Stimulated activated naive CD4-positive, alpha-beta T cell treated with Interleukin-2 at 50 U/mL for 16 hours (primary cell): ENCODE measurements around the gene GRK5.
"Not testable (repeated sequence)": the region's sequence is repeated elsewhere in the genome, so short reads cannot be mapped to it uniquely, and the experiment has no call there.

Experiments used
- DNase-seq: peaks from one replicate; lab custom pipeline; 2025; lab: John Stamatoyannopoulos, UW

Gene GRK5

DNA sequence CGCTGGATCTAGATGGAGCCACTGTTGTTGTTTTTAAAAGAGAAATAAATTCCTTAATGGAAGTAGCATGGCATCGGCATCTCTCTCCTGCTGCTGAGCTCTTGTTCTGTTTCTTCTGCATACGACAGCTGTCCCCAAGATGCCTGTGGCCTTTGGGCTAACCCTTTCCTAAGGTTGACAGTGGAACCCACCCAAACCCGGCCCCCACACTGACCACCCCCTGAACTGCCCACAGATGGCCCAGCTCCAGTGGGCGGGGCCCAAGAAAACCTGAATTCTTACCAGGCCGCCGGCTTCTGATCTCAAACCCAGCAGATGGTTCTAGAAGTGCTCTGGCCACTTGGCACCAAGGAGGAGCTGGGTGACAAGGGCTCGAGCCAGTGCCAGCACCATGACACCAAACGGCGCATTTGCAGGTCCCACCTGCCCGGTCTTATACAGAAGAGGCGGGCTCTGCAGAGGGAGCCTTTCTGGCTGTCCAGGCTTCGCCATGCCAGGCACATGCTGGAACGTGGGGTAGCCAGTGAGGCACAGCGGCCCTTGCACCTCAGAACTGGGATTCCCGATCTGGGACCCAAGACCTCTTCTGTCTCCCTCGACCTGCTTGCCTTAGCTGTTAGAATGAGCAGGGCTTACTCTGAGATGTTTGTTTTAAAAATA, 252.4 kb downstream of the GRK5 start:
- DNase-seq, result no peak

DNA sequence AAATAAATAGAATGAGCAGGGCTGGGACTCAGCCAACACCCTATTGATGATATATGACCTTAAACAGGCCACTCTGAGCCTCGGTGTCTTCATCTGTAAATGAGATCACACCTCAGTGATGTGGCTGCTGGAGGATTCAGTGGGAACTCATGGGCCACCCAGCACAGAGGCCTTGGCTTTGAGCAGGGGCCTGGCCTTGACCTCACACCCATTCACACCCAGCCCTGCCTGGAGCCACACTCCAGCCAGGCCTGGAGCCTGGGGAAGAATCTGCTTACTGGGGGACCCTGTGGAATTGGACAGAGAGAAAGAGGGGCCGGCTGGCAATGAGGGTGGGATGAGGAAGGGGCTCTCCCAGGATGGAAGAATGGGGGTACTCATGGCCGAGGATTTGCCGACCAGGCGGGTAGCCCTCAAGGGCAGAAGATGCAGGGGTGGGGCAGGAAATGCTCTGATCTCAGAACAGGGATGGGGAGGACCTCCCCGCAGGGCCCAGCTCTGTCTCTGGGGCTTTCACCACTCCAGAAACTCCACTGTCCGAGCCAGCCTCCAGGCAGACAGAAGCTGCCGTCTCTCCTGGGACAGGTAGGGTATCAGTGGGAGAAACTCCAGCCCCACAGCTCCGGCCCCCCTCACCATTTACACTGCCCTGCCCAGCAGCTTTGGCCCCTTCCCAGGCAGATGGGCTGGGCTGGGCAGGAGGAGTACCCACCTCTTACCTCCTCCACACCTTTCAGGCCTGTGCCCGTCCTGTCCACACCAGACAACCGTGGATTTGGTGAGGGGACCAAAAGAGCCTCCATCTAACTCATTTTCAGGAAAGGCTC, 253.2 kb downstream of the GRK5 start:
- no peak for DNase-seq

DNA sequence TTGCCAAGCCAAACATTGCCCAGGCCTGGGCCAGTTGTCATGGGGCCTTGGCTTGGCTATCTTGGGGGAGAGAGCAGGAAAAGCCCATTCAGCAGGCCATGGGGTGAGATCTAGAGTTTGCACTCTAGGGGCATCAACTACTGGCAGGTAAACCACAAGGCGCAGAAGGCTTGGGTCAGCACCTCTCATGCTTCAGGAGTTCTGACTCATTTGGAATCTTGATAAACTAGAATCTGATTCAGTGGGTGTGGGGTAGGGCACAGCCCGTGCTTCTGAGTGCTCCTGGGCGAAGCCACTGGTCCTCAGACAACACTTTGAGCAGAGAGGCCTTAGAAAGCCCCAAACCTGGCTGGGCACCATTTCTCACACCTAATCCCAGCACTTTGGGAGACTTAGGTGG, 254.0 kb downstream of the GRK5 start:
- no peak for DNase-seq

DNA sequence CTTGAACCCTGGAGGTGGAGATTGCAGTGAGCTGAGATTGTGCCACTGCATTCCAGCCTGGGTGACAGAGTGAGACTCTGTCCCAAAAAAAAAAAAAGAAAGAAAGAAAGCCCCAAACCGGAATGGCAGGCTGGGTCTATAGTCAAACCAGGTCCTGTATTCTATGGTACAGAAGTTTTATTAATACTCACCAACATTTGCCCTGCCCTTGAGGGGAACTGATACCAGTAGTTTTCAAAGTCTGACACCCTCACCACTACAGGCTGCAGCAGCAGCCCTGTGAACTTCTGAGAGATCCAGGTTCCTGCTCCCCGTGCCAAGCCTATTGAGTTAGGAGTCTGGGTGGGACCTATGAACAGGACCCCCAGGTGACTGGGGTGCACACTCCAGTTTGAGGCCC, 254.6 kb downstream of the GRK5 start:
- no peak for DNase-seq

GRCh38 chr10:119462773-119463172, 255.4 kb downstream of the GRK5 start:
- no peak for DNase-seq

DNA sequence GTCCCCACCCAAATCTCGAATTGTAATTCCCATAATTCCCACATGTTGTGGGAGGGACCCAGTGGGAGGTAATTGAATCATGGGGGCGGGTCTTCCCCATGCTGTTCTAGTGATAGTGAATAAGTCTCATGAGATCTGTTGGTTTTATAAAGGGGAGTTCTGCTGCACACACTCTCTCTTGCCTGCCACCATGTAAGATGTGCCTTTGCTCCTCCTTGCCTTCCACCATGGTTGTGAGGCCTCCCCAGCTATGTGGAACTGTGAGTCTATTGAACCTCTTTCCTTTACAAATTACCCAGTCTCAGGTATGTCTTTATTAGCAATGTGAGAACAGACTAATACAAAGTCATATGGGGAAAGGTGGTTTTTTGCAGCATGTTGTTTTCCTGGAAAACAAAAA, 255.8 kb downstream of the GRK5 start:
- not testable (repeated sequence) for DNase-seq

DNA sequence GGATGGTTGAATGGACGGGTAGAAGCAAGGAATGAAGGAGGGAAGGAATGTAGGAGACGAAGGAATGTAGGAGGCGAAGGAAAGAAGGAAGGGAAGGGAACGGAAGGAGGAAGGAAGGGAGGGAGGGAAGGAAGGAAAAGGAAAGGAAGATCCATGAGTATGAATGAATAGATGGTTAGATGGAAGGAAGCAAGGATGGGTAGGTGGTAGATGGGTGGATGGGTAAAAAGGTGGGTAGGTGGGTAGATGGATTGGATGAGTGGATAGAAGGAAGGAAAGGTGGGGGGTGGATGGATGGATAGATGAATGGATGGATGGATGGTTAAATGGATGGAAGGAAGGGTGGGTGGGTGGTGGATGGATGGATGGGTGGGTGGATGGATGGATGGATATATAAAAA, 257.7 kb downstream of the GRK5 start:
- no peak for DNase-seq

- DNase-seq, result no peak
Observed at GRCh38 chr10:119466076-119466475, 258.7 kb downstream of the GRK5 start.

- peak; percentile 46 for DNase-seq
Observed at GRCh38 chr10:119466655-119467054, 259.3 kb downstream of the GRK5 start.

DNA sequence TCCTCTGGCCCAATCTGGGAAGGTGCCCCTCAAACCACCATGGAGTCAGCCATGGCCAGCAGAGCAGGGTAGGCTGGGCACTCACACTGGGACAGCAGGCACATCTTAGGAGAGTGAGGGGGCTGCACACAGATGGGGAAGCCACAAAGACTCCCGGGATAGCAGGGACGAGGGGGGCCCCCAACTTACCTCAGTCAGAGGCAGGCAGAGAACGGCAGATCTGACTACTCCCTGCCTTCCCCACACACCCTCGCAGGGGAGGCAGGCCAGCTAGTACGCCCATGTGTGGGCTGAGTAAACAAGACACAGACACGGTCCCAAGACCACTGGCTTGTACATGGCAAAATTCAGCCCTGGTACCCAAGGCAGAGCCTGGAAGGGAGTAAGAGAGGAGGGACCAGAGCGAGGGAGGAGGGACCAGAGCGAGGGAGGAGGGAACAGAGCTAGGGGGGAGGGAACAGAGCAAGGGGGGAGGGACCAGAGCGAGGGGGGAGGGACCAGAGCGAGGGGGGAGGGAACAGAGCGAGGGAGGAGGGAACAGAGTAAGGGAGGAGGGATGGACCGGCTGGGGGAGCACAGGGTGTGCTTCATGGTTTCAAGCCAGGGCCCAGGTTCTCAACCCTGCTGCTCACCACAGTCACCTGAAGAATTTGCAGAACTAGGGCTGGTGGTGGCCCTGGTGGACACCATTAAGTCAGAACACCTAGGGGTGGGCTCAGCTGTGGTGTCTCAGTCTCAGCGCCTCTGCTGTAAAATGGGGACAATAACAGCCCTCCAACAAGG, 261.4 kb downstream of the GRK5 start:
- no peak for DNase-seq

GRCh38 chr10:119469325-119469707, 261.9 kb downstream of the GRK5 start:
- no peak for DNase-seq

DNA sequence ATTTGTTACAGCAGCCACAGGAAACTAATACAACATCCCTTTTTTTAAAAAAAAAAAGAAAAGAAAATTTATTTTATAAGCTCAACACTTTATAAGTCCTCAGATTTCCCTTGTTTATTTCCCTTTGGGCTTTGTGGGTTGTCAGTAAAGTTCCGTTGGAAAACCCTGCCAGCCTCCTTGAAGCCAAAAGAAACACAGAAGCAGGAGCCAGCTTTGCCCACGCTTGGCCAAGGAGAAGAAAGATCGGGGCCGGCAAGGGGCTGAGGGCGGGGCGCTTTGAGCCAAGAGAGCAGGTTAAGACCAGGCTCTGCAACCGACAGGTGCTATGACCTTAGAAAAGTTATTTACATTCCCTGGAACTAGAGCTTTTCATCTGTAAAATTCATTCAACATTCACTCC, 262.5 kb downstream of the GRK5 start:
- DNase-seq, result no peak

GRCh38 chr10:119470920-119471702, 263.7 kb downstream of the GRK5 start:
- DNase-seq, result no peak

DNA sequence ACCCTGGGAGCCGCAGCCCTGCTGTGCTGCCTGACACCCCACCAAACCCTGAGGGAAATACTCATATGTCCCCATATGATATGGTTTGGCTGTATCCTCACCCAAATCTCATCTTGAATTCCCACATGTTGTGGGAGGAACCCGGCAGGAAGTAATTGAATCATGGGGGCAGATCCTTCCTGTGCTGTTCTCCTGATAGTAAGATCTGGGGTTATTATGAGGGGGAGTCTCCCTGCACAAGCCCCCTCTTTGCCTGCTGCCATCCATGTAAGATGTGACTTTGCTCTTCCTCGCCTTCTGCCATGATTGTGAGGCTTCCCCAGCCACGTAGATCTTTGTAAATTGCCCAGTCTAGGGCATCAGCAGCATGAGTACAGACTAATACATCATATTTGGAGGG, 266.4 kb downstream of the GRK5 start:
- no peak for DNase-seq

DNA sequence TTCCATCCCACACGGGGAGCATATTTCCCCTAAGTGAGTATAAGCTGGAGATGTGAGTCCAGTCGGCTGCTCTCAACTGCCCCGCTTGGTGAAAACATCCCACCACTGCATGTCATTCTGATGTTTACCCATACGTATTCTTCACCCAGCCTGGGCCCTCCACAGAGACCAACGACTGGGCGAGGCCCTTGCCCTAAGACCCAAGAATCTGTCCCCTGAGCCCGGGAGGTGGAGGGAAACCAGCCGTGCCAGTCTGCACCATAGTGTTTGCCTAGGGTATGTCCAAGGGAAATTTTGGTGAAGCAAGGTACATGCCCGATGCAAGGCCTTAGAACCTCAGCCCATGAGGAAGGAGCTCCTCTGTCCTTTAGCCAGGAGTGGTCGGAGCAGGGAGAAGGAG, 267.2 kb downstream of the GRK5 start:
- no peak for DNase-seq

- no peak for DNase-seq
Observed at GRCh38 chr10:119477444-119477843, 270.1 kb downstream of the GRK5 start.

DNA sequence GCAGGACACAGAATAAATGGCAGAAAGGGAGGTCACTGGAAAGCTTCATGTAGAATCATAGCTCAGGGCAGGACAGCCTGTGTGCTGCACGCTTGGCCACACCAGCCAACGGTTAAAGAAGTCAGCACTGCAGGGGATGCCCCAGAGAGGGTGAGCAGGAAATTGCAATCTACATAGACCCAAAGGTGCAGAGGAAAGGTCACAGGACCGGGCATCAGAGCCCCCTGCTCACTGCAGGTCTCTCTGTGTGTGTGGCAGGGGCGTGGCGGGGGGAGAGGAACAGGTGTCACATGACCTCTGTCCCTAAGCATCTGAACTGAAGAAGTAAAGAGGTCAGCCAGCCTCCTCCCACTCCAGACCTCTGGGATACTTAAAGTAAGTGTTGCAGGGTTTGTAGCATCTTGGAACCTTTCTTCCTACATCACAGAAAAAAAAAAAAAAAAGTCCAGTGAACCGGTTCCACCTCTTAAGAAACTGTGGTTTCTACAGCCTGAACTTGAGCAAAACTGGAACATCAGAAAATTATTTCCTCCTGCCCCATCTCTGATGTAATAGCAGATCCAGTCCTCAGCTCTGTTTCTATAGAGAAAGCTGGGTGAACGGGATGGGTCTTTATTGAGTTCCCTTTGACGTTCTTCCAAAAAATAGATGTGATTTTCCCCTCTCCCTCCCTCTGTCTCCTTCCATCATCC, 270.9 kb downstream of the GRK5 start:
- no peak for DNase-seq

- DNase-seq, result no peak
Observed at GRCh38 chr10:119478811-119479341, 271.5 kb downstream of the GRK5 start.

DNA sequence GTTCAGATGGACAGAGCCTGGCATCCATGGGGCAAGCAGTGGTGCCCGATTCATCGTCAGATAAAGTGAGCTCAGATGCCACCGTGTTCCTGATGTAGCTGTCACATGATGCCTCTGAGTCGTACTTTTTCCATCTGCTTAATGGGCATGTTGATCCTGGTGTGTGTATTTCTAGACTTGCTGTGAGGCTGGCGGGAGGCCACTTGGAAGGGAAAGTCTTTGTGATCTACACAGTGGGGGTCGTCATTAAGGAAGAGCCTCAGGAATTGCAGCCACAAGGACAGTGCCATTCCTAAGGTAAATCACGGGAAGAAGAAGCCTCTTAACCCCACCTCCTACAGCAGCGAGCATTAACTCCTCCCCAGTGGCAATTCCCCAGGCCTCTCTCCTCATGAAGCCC, 272.2 kb downstream of the GRK5 start:
- DNase-seq, result no peak

GRCh38 chr10:119480667-119481066, 273.3 kb downstream of the GRK5 start:
- DNase-seq, result no peak

DNA sequence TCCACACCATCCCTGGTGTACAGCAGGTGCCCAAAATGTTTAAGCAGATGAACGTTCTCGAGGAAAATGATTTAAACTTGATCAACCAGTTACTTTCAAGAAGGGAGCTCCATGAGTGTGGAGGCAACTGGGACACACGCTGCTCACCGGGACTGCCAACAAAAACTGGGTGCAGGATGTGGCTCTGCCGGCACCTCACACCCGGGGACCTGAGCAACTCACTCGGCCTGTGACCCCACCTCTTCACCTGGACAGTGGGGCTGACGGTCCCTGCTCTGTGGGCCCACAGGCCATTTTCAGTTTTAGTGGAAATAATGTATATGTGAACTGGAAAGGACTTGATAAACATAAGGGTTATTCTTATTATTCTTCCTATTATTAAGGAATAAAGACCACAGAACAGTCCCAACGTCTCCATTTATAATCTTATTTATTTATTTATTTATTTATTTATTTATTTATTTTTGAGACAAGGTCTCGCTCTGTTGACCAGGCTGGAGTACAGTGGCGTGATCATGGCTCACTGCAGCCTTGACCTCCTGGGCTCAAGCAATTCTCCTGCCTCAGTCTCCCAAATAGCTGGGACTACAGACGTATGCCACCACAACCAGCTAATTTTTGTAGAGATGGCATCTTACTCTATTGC, 274.5 kb downstream of the GRK5 start:
- no peak for DNase-seq
